ENCODE results near the gene ADCY3. TPM values are rescaled to one million over a fixed set of nuclear protein-coding genes. Genes with fewer than 3 reads are reported as not detected.

The ADCY3 gene
- polyA plus RNA-seq, 1 donor from 2014 or later = 28.8 TPM

GRCh38 chr2:24891201-24891600, 28.8 kb downstream of the ADCY3 start:
- no peaks in the 10 kb centered on the region for H3K36me3 ChIP-seq (ENCODE audit: insufficient read depth, low read length)
- peaks cover 5% of the 10 kb centered on the region for H3K9me3 ChIP-seq (ENCODE audit: low read length)
- H3K4me2 ChIP-seq (ENCODE audit: low read length) = no peak overlapping the region
- H3K4me3 ChIP-seq (ENCODE audit: low read length) = no peak overlapping the region
- H3F3A ChIP-seq (ENCODE audit: insufficient read depth, low read length, poor library complexity, severe bottlenecking) = no peaks in the 10 kb centered on the region
- no peaks in the 10 kb centered on the region for H3K9me2 ChIP-seq (ENCODE audit: insufficient read depth, low read length)
- no peaks in the 10 kb centered on the region for H3K27me3 ChIP-seq (ENCODE audit: insufficient read depth, low read depth, low read length)
- TF ChIP-seq CTCF (IDR thresholded peaks at IDR 0.05; ENCODE audit: poor library complexity, severe bottlenecking) = no peak
- TF ChIP-seq EZH2 (IDR thresholded peaks at IDR 0.05; ENCODE audit: borderline replicate concordance, insufficient read depth, low read length, poor library complexity, severe bottlenecking) = no peak
- TF ChIP-seq MXI1 (conservative IDR thresholded peaks at IDR 0.05; ENCODE audit: poor library complexity, severe bottlenecking) = no peak
- TF ChIP-seq REST (IDR thresholded peaks at IDR 0.05; ENCODE audit: borderline replicate concordance) = no peak
- no peak for TF ChIP-seq TAF1 (IDR thresholded peaks at IDR 0.05; ENCODE audit: low read depth)
- no peak for TF ChIP-seq EP300 (conservative IDR thresholded peaks at IDR 0.05; ENCODE audit: poor library complexity, severe bottlenecking)
- TF ChIP-seq POLR2AphosphoS5 (IDR thresholded peaks at IDR 0.05) = no peak
- no peak for TF ChIP-seq SMC3 (conservative IDR thresholded peaks at IDR 0.05; ENCODE audit: poor library complexity)
- H4K20me1 ChIP-seq (ENCODE audit: insufficient read depth) = no peaks in the 10 kb centered on the region
- H3K27ac ChIP-seq (ENCODE audit: low read length) = no peak overlapping the region
- H2AFZ ChIP-seq (ENCODE audit: low read depth, low read length) = no peak overlapping the region
- no peak overlapping the region for H3K9ac ChIP-seq (ENCODE audit: low read length)
- no peaks in the 10 kb centered on the region for H3K79me2 ChIP-seq (replicated peaks; ENCODE audit: insufficient read depth, low read length)

GRCh38 chr2:24889221-24889620, 30.8 kb downstream of the ADCY3 start:
- TF ChIP-seq EP300 (conservative IDR thresholded peaks at IDR 0.05; ENCODE audit: poor library complexity, severe bottlenecking) = no peak
- no peak for TF ChIP-seq TAF1 (IDR thresholded peaks at IDR 0.05; ENCODE audit: low read depth)
- no peak for TF ChIP-seq POLR2AphosphoS5 (IDR thresholded peaks at IDR 0.05)
- TF ChIP-seq CTCF (IDR thresholded peaks at IDR 0.05; ENCODE audit: poor library complexity, severe bottlenecking) = no peak
- TF ChIP-seq MXI1 (conservative IDR thresholded peaks at IDR 0.05; ENCODE audit: poor library complexity, severe bottlenecking) = no peak
- no peak for TF ChIP-seq EZH2 (IDR thresholded peaks at IDR 0.05; ENCODE audit: borderline replicate concordance, insufficient read depth, low read length, poor library complexity, severe bottlenecking)
- no peak for TF ChIP-seq RAD21 (conservative IDR thresholded peaks at IDR 0.05)
- no peak for TF ChIP-seq REST (IDR thresholded peaks at IDR 0.05; ENCODE audit: borderline replicate concordance)
- no peak for TF ChIP-seq SMC3 (conservative IDR thresholded peaks at IDR 0.05; ENCODE audit: poor library complexity)
- H3K79me2 ChIP-seq (replicated peaks; ENCODE audit: insufficient read depth, low read length) = no peaks in the 10 kb centered on the region
- H3K4me2 ChIP-seq (ENCODE audit: low read length) = no peak overlapping the region
- H3K27ac ChIP-seq (ENCODE audit: low read length) = no peak overlapping the region
- no peak overlapping the region for H3K9ac ChIP-seq (ENCODE audit: low read length)
- no peaks in the 10 kb centered on the region for H3K27me3 ChIP-seq (ENCODE audit: insufficient read depth, low read depth, low read length)
- H4K20me1 ChIP-seq (ENCODE audit: insufficient read depth) = no peaks in the 10 kb centered on the region
- no peak overlapping the region for H3K4me3 ChIP-seq (ENCODE audit: low read length)
- no peaks in the 10 kb centered on the region for H3K36me3 ChIP-seq (ENCODE audit: insufficient read depth, low read length)
- no peaks in the 10 kb centered on the region for H3K9me2 ChIP-seq (ENCODE audit: insufficient read depth, low read length)
- H3F3A ChIP-seq (ENCODE audit: insufficient read depth, low read length, poor library complexity, severe bottlenecking) = no peaks in the 10 kb centered on the region
- no peaks in the 10 kb centered on the region for H3K9me3 ChIP-seq (ENCODE audit: low read length)
- no peak overlapping the region for H2AFZ ChIP-seq (ENCODE audit: low read depth, low read length)

All from neural cell (in vitro differentiated cells).